Fibroblast of lung (primary cell): ENCODE data around the gene FLNC. TPM values are rescaled to one million over a fixed set of nuclear protein-coding genes. Genes with fewer than 3 reads are reported as not detected.

Experiments
- DNase-seq, 2 donors: peaks; one replicate each; pipeline versions ENCODE4 v3.0.0 to v3.0.0-alpha.2; 2010; ENCODE audit warnings: low read depth in 2 of 2
- H2AFZ ChIP-seq: 2 replicates; pipeline ENCODE4 v1.5.1; 2012; ENCODE audit warnings: low read length, control low read depth, inconsistent platforms
- H3K27ac ChIP-seq: 2 replicates; pipeline ENCODE4 v1.5.1; 2011; ENCODE audit warnings: low read length, control low read depth; ENCODE audit not compliant: insufficient read depth
- H3K27me3 ChIP-seq: 2 replicates; pipeline ENCODE4 v1.5.1; 2011; ENCODE audit warnings: mild to moderate bottlenecking, low read length; ENCODE audit not compliant: control insufficient read depth, insufficient read depth
- H3K36me3 ChIP-seq: 2 replicates; pipeline ENCODE4 v1.5.1; 2011; ENCODE audit warnings: low read length; ENCODE audit not compliant: control insufficient read depth, insufficient read depth
- H3K4me1 ChIP-seq: 2 replicates; pipeline ENCODE4 v1.5.1; 2011; ENCODE audit warnings: low read length; ENCODE audit not compliant: control insufficient read depth, insufficient read depth; ENCODE audit errors: extremely low read depth
- H3K4me2 ChIP-seq: 2 replicates; pipeline ENCODE4 v1.5.1; 2011; ENCODE audit warnings: low read length, control low read depth; ENCODE audit not compliant: insufficient read depth; ENCODE audit errors: extremely low read depth
- H3K4me3 ChIP-seq, 4 experiments: fragments of 200-600 bp in 1 of 4; sonication (generic) in 1 of 4; replicated peaks in 1 of 4; 2 replicates each; pipeline ENCODE4 v1.5.1; 2011 to 2016; ENCODE audit warnings: low read length in 4 of 4, low read depth in 3 of 4, mild to moderate bottlenecking in 3 of 4, control low read depth in 2 of 4, inconsistent platforms in 1 of 4, mixed read lengths in 1 of 4; ENCODE audit not compliant: insufficient read depth in 1 of 4; ENCODE audit errors: control extremely low read depth in 1 of 4
- H3K79me2 ChIP-seq: 2 replicates; pipeline ENCODE4 v1.5.1; 2012; ENCODE audit warnings: mild to moderate bottlenecking, low read length, inconsistent platforms; ENCODE audit not compliant: control insufficient read depth, insufficient read depth
- H3K9ac ChIP-seq: 2 replicates; pipeline ENCODE4 v1.5.1; 2011; ENCODE audit warnings: mild to moderate bottlenecking, low read length, control low read depth; ENCODE audit not compliant: insufficient read depth
- H3K9me3 ChIP-seq: 2 replicates; pipeline ENCODE4 v1.5.1; 2012; ENCODE audit warnings: low read depth, low read length; ENCODE audit not compliant: control insufficient read depth, insufficient read depth
- H4K20me1 ChIP-seq: 2 replicates; pipeline ENCODE4 v1.5.1; 2011; ENCODE audit warnings: low read length; ENCODE audit not compliant: control insufficient read depth, insufficient read depth; ENCODE audit errors: extremely low read depth
- CTCF ChIP-seq, 2 donors: IDR thresholded peaks in 1 of 2; conservative IDR thresholded peaks in 1 of 2; 1 replicate in 1 of 2; 2 replicates in 1 of 2; pipeline ENCODE4 v1.5.1; 2011 to 2012; ENCODE audit warnings: low read length in 2 of 2, control low read depth in 1 of 2, inconsistent platforms in 1 of 2, low read depth in 1 of 2, mild to moderate bottlenecking in 1 of 2
- EZH2 ChIP-seq: IDR thresholded peaks from 2 replicates; pipeline ENCODE4 v1.5.1; 2012; ENCODE audit warnings: low read length, control low read depth, mild to moderate bottlenecking; ENCODE audit errors: missing control alignments
- polyA plus RNA-seq, 2 donors: library from polyadenylated mRNA; depleted of rRNA in 1 of 2; stranded (reverse) in 1 of 2; unstranded in 1 of 2; fragments of >200 nt; gene quantifications; 2 replicates each; pipeline ENCODE4 v1.2.1, GENCODE V29; 2011 to 2012; ENCODE audit warnings: missing spikeins in 1 of 2
- total RNA-seq: library from RNA; depleted of rRNA; stranded (reverse); fragments of >200 nt; gene quantifications from 2 replicates; pipeline ENCODE4 v1.2.1, GENCODE V29; 2014

Gene FLNC
- total and polyA plus RNA-seq, 2 donors (not counting 1 experiment from before 2014, with no cell fraction given), result 29.3 to 191 TPM

DNA sequence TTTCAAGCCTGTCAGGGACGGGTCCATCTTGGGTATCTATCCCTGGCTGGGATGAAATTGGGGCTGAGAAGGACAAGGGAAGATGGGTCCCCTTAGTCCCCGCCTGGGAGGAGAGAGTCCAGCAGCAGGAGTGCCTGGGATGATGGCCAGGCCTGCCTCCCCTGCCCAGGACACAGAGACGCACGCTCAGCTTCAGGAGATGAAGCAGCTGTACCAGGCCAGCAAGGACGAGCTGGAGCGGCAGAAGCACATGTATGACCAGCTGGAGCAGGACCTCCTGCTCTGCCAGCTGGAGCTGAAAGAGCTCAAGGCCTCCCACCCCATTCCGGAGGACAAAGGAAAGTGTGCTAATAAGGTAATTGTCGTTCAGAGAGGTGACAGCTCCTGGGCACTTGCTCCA lies 23.0 kb upstream of the FLNC start:
- H3K9ac ChIP-seq, result no peak overlapping the region
- no peak overlapping the region for H3K4me2 ChIP-seq
- no peak for DNase-seq
- H3K27me3 ChIP-seq, result no peaks in the 10 kb centered on the region
- TF ChIP-seq EZH2 (no peak), CTCF (conservative IDR thresholded peaks at IDR 0.05 in 1 of 2, IDR thresholded peaks at IDR 0.05 in 1 of 2; ENCODE audit: low read depth in 1 of 2, low read length in 2 of 2) (no peak)
- no peak overlapping the region for H2AFZ ChIP-seq
- no peaks in the 10 kb centered on the region for H4K20me1 ChIP-seq
- H3K79me2 ChIP-seq, result no peaks in the 10 kb centered on the region
- H3K36me3 ChIP-seq, result peaks cover 10% of the 10 kb centered on the region
- H3K4me1 ChIP-seq, result no peaks in the 10 kb centered on the region
- H3K27ac ChIP-seq, result no peak overlapping the region
- no peaks in the 10 kb centered on the region for H3K9me3 ChIP-seq
- H3K4me3 ChIP-seq, result no peak overlapping the region

- DNase-seq, result no peak
- Histone ChIP-seq H4K20me1 (no peaks in the 10 kb centered on the region), H3K4me1 (no peaks in the 10 kb centered on the region), H3K4me3 (no peak overlapping the region), H3K27ac (no peak overlapping the region), H2AFZ (no peak overlapping the region), H3K36me3 (peaks cover 10% of the 10 kb centered on the region), H3K9ac (no peak overlapping the region), H3K4me2 (no peak overlapping the region), H3K27me3 (no peaks in the 10 kb centered on the region), H3K79me2 (no peaks in the 10 kb centered on the region), H3K9me3 (no peaks in the 10 kb centered on the region)
- TF ChIP-seq EZH2 (no peak), CTCF (conservative IDR thresholded peaks at IDR 0.05 in 1 of 2, IDR thresholded peaks at IDR 0.05 in 1 of 2; ENCODE audit: low read depth in 1 of 2, low read length in 2 of 2) (no peak)
These were observed 20.8 kb upstream of the FLNC start for GRCh38 chr7:128809363-128809762.

DNA sequence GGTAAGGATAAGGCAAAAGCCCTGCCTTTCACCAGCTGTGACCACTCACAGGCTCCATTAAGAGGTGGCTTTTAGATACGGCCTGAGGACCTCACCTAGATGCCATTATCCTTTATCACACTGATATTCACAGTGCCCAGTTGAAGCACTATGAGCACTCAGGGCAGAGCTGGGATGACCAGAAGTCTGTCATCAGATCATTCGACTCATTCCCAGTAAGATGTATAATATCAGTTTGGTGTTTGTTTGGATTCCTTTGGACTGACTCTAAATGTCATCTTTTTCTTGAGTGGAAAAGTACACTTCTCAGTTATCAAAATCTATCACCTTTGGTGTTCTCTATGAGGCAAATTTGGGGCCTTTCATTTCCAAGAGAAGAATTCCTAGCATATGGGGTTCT lies 19.7 kb upstream of the FLNC start:
- no peak overlapping the region for H3K4me2 ChIP-seq
- H3K79me2 ChIP-seq, result no peaks in the 10 kb centered on the region
- no peak for TF ChIP-seq CTCF (conservative IDR thresholded peaks at IDR 0.05 in 1 of 2, IDR thresholded peaks at IDR 0.05 in 1 of 2; ENCODE audit: low read depth in 1 of 2, low read length in 2 of 2)
- TF ChIP-seq EZH2, result no peak
- H3K4me3 ChIP-seq, result no peak overlapping the region
- no peaks in the 10 kb centered on the region for H4K20me1 ChIP-seq
- no peaks in the 10 kb centered on the region for H3K27me3 ChIP-seq
- H3K9ac ChIP-seq, result no peak overlapping the region
- no peaks in the 10 kb centered on the region for H3K4me1 ChIP-seq
- H3K36me3 ChIP-seq, result peaks cover 4% of the 10 kb centered on the region
- no peak overlapping the region for H2AFZ ChIP-seq
- H3K9me3 ChIP-seq, result no peaks in the 10 kb centered on the region
- DNase-seq, result no peak
- H3K27ac ChIP-seq, result no peak overlapping the region
